ENCODE measurements around the gene KCNQ1OT1.

Gene KCNQ1OT1

GRCh38 chr11:2666828-2667570, 32.8 kb downstream of the KCNQ1OT1 start:
- no peak for DNase-seq (ENCODE audit: low read depth in 2 of 2)

GRCh38 chr11:2666401-2666741, 33.4 kb downstream of the KCNQ1OT1 start:
- DNase-seq (ENCODE audit: low read depth in 2 of 2): no peak

- DNase-seq (ENCODE audit: low read depth in 2 of 2): no peak
These were observed 34.0 kb downstream of the KCNQ1OT1 start for GRCh38 chr11:2665526-2666400.

- DNase-seq (ENCODE audit: low read depth in 2 of 2): no peak
These were observed 34.8 kb downstream of the KCNQ1OT1 start for GRCh38 chr11:2664791-2665525.

- DNase-seq (ENCODE audit: low read depth in 2 of 2): no peak
These were observed 35.4 kb downstream of the KCNQ1OT1 start for GRCh38 chr11:2664376-2664775.

- no peak for DNase-seq (ENCODE audit: low read depth in 2 of 2)
These were observed 35.9 kb downstream of the KCNQ1OT1 start for GRCh38 chr11:2663915-2664314.

- DNase-seq (ENCODE audit: low read depth in 2 of 2): no peak
These were observed 36.3 kb downstream of the KCNQ1OT1 start for GRCh38 chr11:2663506-2663905.

- DNase-seq (ENCODE audit: low read depth in 2 of 2): no peak
These were observed 37.1 kb downstream of the KCNQ1OT1 start for GRCh38 chr11:2662430-2663299.

- no peak for DNase-seq (ENCODE audit: low read depth in 2 of 2)
These were observed 37.8 kb downstream of the KCNQ1OT1 start for GRCh38 chr11:2662024-2662312.

- no peak for DNase-seq (ENCODE audit: low read depth in 2 of 2)
These were observed 38.4 kb downstream of the KCNQ1OT1 start for GRCh38 chr11:2661173-2662023.

GRCh38 chr11:2660357-2660939, 39.3 kb downstream of the KCNQ1OT1 start:
- DNase-seq (ENCODE audit: low read depth in 2 of 2): no peak

- DNase-seq (ENCODE audit: low read depth in 2 of 2): no peak
These were observed 42.0 kb downstream of the KCNQ1OT1 start for GRCh38 chr11:2657697-2658284.

GRCh38 chr11:2656859-2657258, 42.9 kb downstream of the KCNQ1OT1 start:
- no peak for DNase-seq (ENCODE audit: low read depth in 2 of 2)

- no peak for DNase-seq (ENCODE audit: low read depth in 2 of 2)
These were observed 43.8 kb downstream of the KCNQ1OT1 start for GRCh38 chr11:2655834-2656622.

- DNase-seq (ENCODE audit: low read depth in 2 of 2): no peak
These were observed 44.6 kb downstream of the KCNQ1OT1 start for GRCh38 chr11:2655016-2655719.

- no peak for DNase-seq (ENCODE audit: low read depth in 2 of 2)
These were observed 45.7 kb downstream of the KCNQ1OT1 start for GRCh38 chr11:2653930-2654739.

- no peak for DNase-seq (ENCODE audit: low read depth in 2 of 2)
These were observed 46.6 kb downstream of the KCNQ1OT1 start for GRCh38 chr11:2653198-2653551.
